ENCODE data around the gene ZNF74. TPM values are rescaled to one million over a fixed set of nuclear protein-coding genes. Genes with fewer than 3 reads are reported as not detected.

The ZNF74 gene
- polyA plus RNA-seq, 5 donors: 16.2 to 22.5 (median 21.0) TPM

- DNase-seq: peak; percentile 80 to 83
Measured at GRCh38 chr22:20418211-20418788, 24.3 kb downstream of the ZNF74 start.

- no peak for DNase-seq
Measured at GRCh38 chr22:20419664-20419951, 25.7 kb downstream of the ZNF74 start.

GRCh38 chr22:20420157-20420842 lies 26.3 kb downstream of the ZNF74 start:
- no peak for DNase-seq

GRCh38 chr22:20421507-20421874 lies 27.5 kb downstream of the ZNF74 start:
- DNase-seq: no peak

GRCh38 chr22:20422271-20423007 lies 28.5 kb downstream of the ZNF74 start:
- no peak for DNase-seq

- DNase-seq: no peak
Measured at GRCh38 chr22:20423008-20423905, 29.3 kb downstream of the ZNF74 start.

- no peak for DNase-seq
Measured at GRCh38 chr22:20423906-20424551, 30.1 kb downstream of the ZNF74 start.

GRCh38 chr22:20424568-20424931 lies 30.6 kb downstream of the ZNF74 start:
- DNase-seq: no peak

GRCh38 chr22:20424932-20425565 lies 31.1 kb downstream of the ZNF74 start:
- DNase-seq: no peak

GRCh38 chr22:20425566-20426258 lies 31.8 kb downstream of the ZNF74 start:
- no peak for DNase-seq

GRCh38 chr22:20426259-20426615 lies 32.3 kb downstream of the ZNF74 start:
- DNase-seq: no peak

- no peak for DNase-seq
Measured at GRCh38 chr22:20427104-20427944, 33.4 kb downstream of the ZNF74 start.

- no peak for DNase-seq
Measured at GRCh38 chr22:20427945-20428417, 34.0 kb downstream of the ZNF74 start.

- no peak for DNase-seq
Measured at GRCh38 chr22:20428496-20429253, 34.7 kb downstream of the ZNF74 start.

GRCh38 chr22:20429254-20430100 lies 35.5 kb downstream of the ZNF74 start:
- DNase-seq: no peak

- DNase-seq: no peak
Measured at GRCh38 chr22:20430101-20430719, 36.3 kb downstream of the ZNF74 start.

- DNase-seq: no peak
Measured at GRCh38 chr22:20430720-20431510, 37.0 kb downstream of the ZNF74 start.

Measured in right lung (tissue), 5 donors.